GM18868 (cell line): ENCODE results near the gene ACSF2.
A peak's percentile ranks its signal among the peaks of the same experiment; 100 is the strongest.

ENCODE experiments used
- ATAC-seq: cut with Tn5 transposase; IDR thresholded peaks from one replicate; pipeline ENCODE4 v1.9.1; 2021; ENCODE audit warnings: mild to moderate bottlenecking, moderate library complexity; ENCODE audit not compliant: unreplicated experiment

Gene ACSF2

DNA sequence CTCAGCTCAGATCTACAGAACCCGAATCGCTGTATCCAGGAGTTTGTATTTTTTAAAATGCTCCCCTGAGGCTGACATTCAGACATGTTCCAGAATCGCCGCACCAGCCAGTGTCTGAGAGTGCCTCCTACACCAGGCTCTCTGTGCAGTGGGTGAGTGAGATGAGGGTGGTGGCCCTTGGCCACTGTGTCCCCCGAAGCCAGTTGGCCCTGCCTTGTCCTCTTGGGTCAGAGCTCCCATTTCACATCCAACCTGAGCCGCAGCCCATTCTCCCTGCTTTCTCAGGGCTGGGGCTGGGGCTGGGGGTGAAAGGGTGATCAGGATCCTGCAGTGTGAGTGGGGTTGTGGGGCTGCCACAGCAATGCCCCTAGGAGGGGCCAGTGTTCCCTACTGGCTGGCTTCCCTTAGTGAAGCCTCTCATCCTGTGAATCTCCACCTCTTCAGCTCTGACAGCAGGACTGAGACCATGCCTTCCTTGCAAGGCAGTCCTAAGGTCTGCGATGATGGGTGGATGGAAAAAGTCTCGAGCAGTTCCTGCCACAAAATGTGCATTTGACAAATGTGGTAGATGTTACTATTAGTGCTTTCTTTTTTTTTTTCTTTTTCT lies 69.3 kb downstream of the ACSF2 start:
- no peak for ATAC-seq

DNA sequence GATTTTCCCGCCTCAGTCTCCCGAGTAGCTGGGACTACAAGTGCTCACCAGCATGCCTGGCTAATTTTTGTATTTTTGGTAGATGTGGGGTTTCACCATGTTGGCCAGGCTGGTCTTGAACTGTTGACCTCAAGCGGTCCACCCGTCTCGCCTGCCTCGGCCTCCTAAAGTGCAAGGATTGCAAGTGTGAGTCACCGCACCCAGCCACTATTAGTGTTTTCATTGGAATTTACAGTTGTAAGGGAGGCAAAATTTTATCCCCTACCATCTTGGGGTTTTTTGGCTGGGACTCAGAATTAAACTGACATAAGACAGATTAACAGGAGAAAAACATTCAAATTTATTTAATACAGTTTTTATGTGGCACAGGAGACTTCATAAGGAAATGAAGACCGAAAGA lies 69.9 kb downstream of the ACSF2 start:
- no peak for ATAC-seq

DNA sequence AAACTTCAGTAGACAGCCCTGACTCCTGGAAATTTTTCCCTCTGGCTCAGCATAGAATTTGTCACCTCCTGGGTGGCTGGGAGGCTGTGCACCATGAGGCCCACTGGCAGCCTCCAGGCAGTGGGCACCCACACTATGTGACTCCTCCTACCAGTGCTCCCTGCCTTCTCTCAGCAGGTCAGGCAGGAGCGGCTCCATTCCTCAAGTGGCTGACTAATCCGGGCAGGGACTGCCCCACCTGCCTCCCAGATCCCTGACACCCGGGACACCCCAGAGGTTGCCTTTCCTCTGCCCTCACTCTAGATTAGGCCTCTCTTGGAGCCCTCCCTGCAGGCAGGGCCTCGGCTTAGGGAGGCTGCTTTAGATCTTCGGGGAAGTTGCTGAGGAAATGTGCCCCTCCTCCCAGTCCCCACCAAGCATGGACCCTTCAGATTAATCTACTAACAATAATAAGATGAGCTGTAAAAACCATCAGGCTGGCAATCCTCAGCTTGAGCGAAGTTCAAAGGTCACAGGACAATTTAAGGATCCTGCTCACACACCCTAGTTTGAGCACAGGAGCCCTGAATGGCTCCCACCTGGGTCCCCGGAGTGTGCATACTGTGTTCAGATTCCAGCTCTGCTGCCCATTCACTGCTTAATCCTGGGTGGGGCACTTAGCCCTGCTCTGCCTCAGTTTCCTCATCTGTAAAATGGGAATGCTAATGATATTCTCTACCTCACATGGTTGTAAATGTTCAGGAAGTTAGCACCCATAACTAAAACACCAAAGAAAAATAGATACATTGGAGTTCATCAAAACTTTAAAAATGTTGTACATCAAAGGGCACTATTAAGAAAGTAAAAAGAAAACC lies 72.2 kb downstream of the ACSF2 start:
- no peak for ATAC-seq

DNA sequence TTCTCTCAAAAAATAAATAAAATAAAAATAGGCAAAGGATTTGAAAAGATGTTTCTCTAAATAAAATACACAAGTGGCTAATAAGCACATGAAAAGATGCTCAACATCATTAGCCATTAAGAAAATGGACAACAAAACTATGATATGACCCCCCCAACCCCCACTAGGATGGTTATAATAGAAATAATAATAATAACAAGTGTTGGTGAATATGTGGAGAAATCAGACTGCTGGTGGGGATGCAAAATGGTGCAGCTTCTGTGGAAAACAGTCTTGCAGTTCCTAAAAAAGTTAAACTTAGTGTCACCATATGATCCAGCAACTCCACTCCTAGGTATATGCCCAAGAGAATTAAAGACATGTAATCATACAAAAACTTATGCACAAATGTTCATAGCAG lies 73.3 kb downstream of the ACSF2 start:
- ATAC-seq: no peak

DNA sequence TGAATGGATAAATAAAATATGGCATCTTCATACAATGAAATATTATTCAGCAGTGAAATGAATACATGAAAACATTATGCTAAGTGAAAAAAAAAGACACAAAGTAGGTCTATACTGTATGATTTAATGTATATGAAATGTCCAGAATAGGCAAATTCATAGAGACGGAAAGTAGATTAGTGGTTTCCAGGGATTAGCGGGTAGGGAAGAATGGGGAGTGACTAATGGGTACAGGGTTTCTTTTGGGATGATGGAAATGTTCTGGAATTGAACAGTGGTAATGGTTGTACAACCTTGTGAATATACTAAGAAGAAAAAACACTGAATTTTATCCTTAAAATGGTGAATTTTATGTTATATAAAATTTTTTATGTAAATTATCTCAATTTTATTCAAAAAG lies 73.7 kb downstream of the ACSF2 start:
- no peak for ATAC-seq

DNA sequence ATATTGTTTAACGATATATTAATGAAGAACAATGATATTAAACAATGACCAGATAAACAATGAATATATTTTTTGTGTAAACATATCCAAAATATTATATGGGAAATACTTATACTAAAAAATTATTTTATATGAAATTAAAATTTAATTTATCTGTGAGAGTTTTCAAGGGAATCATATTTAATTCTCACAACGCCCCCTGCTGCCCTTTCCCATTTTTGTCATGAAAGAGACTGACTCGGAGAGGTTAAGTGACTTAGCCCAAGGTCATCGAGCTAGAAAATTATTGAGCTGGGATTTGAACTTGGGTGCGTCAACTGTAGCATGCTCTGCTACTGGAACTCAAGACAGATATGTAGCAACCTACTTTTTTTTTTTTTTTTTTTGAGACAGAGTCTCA lies 75.0 kb downstream of the ACSF2 start:
- ATAC-seq: no peak

DNA sequence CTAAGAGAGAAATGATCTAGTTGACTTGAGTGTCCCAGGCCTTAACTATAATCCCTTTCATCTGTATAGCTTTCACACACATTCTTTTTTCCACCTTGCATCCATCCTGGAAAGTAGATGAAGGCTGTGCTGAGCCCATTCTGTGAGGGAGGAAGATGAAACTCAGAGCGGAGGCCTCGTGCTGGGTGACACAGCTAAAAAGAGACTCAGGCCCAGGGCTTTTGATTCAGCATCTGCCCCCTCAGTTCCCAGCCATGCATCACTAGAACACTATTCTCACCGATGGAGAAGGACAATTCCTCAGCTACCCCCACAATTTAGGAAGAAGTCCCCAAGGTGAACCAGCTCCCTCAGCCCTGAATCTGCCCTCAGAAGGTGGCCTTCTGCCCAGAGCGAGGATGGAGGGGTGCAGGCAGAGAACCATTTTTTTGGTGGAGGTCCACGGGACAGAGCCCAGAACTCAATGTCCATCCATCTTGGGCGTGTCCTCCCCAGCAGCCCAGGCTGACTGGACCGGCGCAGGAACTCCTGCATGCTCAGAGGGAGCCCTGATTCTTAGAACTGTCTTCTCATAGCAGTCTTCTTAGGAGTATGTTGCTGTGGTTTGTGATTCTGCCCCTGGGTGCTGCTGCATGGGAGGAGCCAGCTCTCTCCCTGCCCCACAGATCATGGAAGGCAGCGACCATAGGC lies 76.4 kb downstream of the ACSF2 start:
- ATAC-seq: no peak

DNA sequence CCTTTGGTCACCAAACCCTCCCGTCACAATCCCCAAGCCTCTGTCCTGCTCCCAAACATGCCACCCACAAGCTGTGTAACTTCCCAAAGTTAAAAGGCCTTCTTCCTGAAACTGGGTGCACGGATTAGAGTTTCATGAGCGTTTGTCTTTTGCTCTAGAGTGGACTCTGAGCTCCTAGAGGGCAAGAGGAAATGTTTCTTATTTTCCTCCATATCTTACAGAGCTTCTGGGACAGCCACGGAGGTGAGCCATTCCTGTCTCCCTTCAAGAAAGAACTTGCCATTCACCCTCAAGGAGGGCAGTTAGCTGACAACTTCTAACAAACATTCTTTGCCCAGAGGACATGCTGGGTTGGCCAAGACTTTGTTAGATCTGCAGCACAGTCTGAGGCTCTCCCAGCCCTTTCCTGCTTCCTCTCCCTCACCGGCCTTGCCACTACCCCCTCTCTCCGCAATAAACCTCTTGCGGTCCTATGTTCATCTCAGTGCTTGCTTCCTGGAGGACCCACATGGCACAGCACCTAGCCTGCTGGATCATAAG lies 79.6 kb downstream of the ACSF2 start:
- ATAC-seq: no peak

DNA sequence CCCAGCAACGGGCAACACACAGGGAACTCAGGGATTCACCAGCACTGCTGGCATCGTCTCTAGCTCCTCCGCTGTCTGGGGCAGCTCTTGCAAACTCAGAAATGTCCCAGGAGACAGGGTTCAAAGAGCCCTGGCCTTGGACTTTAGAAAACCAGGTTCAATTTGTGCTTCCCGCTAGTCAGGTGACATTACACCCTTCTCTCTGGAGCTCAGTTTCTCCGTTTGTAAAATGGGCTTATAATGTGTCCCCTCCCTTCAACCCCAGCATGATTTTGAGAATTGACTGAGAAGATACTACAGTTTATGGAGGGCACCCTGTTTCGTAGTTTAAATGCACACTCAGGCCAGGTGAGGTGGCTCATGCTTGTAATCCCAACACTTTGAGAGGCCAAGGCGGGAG lies 80.3 kb downstream of the ACSF2 start:
- no peak for ATAC-seq

DNA sequence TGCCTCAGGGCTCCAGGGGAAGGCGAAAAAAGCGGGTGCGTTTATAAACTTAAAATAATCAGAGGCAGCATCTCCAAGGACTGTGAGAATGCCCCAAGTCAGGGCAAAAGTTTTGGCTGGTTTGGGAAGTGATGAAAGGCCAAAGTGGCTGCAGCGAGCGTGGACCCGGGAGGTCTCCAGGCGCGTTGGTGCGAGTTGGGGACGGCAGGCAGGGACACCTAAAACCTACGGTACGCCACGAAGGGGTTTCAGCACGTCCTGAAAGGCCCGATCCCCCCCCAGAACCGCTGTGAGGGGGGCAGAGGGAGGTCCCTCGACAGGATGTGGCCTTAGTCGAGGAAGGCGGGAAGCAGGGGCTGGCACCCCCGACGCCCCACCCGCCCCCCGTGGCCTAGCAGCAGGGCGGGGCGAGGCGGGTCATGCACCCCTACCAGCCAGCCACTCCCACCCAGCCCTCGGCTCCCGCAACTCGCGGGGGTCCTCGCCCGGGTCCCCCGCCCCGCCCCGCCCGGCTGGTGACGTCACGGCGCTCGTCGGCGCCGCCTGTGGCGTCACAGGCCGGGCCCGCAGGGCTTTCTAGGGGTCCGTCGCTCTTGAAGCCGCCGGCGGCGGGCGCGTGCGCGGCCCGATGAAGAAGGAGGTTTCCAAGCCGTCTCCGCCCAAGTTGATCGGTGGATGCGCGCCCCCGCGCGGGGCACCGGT lies 82.0 kb downstream of the ACSF2 start, which contains the start of gene MYCBPAP:
Gene MYCBPAP (plus strand): TSS at position 569 of the 702 bp plus-strand sequence. CDS start 236 bp downstream, outside the sequence.
- peak; percentile 31 for ATAC-seq

DNA sequence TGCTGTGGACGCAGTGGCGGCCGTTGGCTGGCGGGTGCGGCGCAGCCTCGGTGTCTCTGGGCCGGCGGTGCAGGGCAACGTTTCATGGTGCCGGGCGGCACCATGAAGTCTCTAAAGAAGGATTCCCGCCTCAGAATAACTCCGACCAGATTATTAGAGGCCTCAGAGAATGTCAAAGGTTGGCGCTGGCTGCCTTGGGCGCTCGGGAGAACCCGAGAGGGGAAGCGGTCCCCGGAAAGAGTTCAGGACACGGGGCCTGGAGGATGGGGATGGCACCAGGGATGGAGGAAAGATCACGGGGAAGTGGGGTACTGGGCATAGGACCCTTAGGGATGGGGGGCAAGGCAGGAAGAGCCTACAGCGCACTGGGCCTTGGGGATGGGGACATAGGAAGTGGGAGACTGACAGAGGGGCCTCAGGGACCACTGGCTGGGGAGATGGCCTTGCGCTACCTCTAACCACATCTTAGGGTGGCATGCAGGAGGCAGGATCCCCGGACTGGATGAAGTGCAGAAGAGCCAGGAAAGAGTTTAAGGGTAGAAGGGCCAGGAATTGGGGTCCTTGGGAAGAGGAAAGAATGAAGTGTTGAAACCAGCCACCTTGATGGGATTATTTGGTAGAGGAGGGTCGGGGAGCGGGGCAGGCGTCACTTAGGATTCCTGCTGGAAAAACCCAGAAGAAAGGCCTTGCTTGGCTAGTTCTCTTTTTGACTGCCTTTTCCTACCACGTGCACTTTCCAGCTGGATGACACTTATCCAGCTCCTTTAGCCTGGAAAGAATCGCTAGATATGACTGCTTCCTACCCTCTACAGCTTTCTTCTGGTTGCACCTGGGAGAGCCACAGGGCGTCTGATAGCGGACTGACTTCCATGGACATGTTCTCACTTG lies 82.8 kb downstream of the ACSF2 start:
- ATAC-seq: no peak

DNA sequence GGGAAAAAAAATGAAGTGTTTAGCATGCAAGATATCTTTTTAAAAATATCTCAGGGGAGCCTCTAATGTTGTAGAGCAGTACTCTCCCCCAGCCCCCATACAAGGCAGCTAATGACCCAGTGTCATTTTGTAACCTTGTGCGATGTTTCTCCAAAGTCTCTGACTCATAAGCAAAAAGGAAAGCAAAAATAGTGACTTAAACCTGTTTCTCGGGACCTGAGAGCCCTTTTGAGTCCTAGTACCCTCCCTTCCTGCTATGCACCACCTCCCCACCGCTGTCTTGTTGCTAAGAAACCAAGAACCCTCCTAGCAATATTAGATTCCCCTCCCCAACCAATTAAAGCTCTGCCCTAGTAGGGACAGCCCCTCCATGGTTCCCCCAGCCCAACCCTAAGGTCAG lies 85.0 kb downstream of the ACSF2 start:
- peak; percentile 89 for ATAC-seq

DNA sequence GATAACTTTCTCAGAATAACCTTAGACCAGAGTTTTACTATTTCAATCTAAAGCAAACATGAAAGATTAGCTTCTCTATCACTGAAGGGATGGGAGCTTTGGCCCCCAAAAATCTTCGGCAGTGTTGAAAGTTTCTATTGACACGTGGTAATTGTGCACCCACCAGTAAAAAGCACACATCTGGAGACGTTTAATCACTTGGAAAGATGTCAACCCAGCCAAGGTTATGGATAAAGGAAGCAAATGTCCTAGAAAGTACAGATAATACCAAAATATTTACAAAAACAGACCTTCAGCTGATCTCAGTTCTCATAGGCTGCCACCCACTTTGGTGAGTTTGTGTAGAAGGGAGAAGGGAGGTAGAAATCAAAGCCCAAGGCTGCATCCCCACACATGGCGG lies 87.5 kb downstream of the ACSF2 start:
- ATAC-seq: no peak

DNA sequence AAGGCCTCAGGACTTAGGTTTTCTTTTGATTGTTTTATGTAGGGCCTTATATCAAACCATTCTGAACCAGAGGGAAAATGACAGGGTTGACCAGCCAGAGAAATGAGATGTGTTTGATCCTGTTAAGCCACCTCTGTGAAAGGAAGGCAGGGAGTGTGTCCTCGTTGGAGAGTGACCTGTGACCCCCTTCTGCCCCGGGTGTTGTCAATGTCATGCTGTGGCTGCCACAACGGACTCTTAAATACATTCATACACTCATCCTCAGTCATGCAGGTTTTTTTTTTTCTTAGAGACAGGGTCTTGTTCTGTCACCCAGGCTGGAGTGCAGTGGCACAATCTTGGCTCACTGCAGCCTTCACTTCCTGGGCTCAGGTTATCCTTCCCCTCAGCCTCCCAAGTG lies 88.4 kb downstream of the ACSF2 start:
- ATAC-seq: no peak

DNA sequence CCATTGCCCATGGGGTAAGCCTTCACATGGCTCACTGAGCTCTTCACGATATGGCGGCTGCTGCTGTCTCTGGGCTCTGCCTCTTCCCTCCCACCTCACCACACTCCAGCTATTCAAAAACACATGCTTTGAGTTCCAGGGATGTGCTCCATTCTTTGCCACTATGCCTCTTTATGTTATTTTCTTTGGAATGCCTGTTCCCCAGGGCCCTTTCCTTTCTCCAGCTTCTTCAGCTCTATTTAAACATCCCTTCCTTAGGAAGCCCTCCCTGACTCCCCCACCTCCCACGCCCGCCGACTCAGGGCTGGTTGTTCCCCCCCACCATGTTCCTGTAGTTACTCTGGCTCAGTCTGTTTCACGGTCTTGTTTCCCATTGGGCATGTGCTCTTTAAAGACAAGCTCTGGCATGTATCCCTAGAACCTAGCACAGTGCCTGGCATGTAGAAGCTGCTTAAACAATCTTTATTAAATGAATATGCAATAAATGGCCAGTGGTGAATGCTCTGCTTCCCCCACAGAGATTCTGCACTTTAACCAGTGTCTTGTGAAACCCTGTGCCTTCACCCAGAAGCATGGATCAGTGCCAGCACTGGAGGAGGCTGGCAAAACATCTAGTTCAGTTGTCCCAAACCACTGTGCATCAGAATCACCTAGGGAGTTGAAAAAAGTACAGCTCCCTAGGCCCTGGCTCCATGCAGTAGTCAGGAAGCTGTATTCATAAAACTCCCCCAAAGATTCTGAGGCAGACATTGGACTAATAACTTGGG lies 89.1 kb downstream of the ACSF2 start:
- ATAC-seq: no peak

DNA sequence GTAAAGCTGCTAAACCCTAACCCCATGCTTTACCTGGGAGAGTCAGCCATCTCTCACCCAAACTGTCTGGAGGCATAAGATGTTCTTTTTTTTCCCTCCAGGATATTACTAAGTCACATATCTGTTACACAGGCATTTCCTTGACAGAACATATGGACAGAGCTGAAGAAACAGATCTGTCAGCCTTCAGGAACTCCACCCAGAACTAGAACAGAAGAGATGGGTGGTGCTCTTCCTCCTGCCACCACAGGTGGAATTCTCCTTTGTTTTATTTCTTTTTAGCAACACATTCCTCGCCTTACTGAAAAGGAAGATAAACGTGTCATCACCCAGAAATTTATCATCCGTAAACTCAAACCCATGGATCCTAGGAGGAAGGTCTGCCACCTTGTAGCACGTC lies 91.0 kb downstream of the ACSF2 start:
- ATAC-seq: no peak

DNA sequence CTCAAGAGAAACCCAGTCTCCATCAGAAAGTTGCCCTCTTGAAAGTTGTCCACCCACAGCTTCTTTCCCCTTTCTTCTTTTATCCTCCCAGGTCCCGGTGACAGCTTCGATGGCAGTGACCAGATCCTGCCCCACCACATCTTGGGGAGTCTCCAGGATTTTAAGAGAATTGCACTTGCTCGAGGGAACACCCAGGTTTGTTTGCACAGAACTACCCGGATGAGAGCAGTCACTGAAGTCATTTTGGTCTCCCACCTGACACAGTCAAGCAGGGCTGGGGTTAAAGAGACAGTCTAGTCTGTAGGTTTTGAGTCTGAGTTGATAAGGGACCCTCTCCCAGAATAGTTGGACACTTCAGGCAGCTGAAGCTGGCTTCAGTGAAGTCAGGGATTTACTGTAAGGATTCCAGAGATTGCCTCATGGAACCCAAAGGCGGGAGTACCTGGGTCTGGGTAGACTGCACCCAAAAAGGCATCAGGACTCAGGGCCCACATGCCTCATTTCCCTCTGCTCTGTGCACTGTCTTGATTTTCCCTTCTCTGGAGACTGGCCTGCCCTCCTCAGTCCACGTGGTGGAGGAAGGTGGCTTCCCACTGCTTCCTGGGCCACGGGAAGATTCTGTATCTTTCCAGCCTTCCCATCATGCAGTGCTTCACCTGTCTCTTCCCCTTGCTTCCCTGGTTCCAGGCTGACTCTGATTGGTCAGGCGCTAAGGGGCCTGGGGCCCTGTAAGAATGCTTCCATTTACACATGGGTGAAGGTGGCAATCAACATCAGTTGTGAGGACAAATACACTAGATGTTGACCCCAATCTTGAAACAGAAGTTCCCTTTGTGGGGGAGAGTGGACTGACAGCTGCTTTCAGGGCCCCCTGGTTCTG lies 91.7 kb downstream of the ACSF2 start:
- no peak for ATAC-seq

DNA sequence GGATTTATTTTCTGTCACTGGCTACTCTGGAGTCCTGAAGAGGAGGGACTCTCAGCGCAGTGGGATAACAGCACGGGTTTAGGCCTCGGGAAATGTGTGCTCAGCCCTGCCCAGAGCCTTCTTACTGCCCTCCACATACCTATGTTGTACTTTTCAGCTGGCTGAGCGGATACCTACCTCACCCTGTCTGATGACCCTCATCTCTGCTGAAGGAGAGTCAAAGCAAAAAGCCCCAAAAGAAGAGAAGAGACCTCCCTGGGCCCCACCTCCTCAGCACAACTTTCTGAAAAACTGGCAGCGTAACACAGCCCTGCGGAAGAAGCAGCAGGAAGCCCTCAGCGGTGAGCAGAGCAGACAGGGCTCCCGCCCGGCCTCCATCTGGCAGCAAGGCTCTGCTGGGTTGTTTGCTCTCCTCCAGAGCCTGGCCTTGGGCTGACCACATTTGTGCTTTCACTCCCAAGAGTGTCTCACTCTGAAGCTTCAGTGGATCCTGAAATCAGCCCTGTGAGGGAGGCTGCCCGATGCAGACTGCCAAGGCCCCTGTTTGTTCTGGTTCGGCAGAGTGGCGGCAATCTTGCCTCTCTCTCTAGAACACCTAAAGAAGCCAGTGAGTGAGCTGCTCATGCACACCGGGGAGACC lies 92.5 kb downstream of the ACSF2 start:
- no peak for ATAC-seq
